Measurements from ENCODE around the gene ZBTB46. TPM values are rescaled to one million over a fixed set of nuclear protein-coding genes. Genes with fewer than 3 reads are reported as not detected.

The ZBTB46 gene
- total RNA-seq, 1 experiment from 2014 or later = 10.7 TPM

DNA sequence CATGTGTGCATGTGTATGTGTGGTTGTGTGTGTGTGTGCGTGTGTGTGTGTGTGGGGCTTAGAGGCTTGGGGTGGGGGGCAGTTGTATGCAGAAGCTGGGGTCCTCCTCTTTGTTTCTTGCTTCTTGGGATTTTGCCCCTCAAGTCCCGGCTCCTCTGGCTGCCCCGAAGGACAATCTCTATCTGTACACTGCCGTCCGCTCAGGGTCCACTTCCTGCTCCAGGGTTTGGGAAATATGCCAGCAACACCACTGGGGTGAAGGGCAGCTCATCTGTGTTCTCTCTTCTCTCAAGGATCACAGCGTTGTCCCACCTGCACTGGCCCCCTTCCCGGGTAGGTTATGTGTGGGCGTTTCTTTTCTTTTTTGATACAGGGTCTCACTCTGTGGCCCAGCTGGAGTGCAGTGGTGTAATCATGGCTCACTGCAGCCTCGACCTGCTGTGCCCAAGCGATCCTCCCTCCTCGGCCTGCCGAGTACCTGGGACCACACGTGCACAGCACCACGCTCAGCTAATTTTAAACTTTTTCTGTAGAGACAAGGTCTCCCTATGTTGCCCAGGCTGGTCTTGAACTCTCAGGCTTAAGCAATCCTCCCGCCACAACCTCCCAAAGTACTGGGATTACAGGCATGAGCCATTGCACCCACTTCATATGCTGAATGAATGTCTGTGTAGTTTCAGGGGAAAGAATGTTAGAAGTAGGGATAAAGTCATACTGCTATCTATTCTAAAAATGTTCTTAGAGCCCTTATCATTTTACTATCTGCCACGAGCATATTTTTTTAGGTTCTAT lies 65.8 kb downstream of the ZBTB46 start:
- H3K27ac ChIP-seq (ENCODE audit: low read depth, low read length) = no peak overlapping the region
- intact Hi-C loops (cut with micrococcal nuclease) = no loop called here
- DNase-seq (ENCODE audit: low read depth, low spot score) (no peak), ATAC-seq (no peak)
- no peaks in the 10 kb centered on the region for H3K27me3 ChIP-seq (ENCODE audit: insufficient read depth, low read length)
- RAD21 ChIA-PET (ENCODE audit: low non-redundant PET in 1 of 2, low total read pairs in 2 of 2, uncharacterized antibody in 2 of 2, unreplicated experiment in 2 of 2) = interaction anchor here in 1 of 2 experiments (0.7 kb wide), 1 partner anchor 27 kb away, joined by 3 read pairs; no protein-coding TSS in a partner anchor
- POLR2A ChIA-PET = no interaction called here
- H3K4me2 ChIP-seq (ENCODE audit: low read length) = no peak overlapping the region
- CTCF ChIA-PET = interaction anchor here (1.0 kb wide), 1 partner anchor 21 kb away, joined by 3 read pairs; no protein-coding TSS in a partner anchor
- no peak overlapping the region for H3K9ac ChIP-seq (ENCODE audit: low read length)
- TF ChIP-seq EZH2phosphoT487 (IDR thresholded peaks at IDR 0.05; ENCODE audit: borderline replicate concordance) (no peak), ZFX (IDR thresholded peaks at IDR 0.05) (no peak), YY1 (IDR thresholded peaks at IDR 0.05; ENCODE audit: extremely low read depth, insufficient replicate concordance, low read depth, low read length) (no peak), ZNF274 (IDR thresholded peaks at IDR 0.05; ENCODE audit: low read depth, low read length) (no peak), CEBPB (IDR thresholded peaks at IDR 0.05; ENCODE audit: low read depth) (no peak), TCF7L2 (IDR thresholded peaks at IDR 0.05; ENCODE audit: borderline replicate concordance, extremely low read depth, insufficient read depth, insufficient read length) (no peak), ATF3 (IDR thresholded peaks at IDR 0.05) (no peak), SIN3A (IDR thresholded peaks at IDR 0.05; ENCODE audit: low read depth) (no peak), RAD21 (IDR thresholded peaks at IDR 0.05; ENCODE audit: low read depth) (no peak), ELF1 (IDR thresholded peaks at IDR 0.05; ENCODE audit: borderline replicate concordance, low read depth) (no peak), SP1 (IDR thresholded peaks at IDR 0.05; ENCODE audit: low read depth) (no peak), POLR2AphosphoS5 (IDR thresholded peaks at IDR 0.05; ENCODE audit: low read depth, low read length) (no peak), FOSL1 (IDR thresholded peaks at IDR 0.05; ENCODE audit: low read depth) (no peak), CBX3 (IDR thresholded peaks at IDR 0.05; ENCODE audit: low read depth) (no peak), EGR1 (IDR thresholded peaks at IDR 0.05; ENCODE audit: low read depth) (no peak), EZH2 (IDR thresholded peaks at IDR 0.05) (no peak), JUND (IDR thresholded peaks at IDR 0.05) (no peak), POLR2A (IDR thresholded peaks at IDR 0.05; ENCODE audit: borderline replicate concordance, extremely low read depth, insufficient read depth, insufficient read length) (no peak)
- TF ChIP-seq, protein P1, sequence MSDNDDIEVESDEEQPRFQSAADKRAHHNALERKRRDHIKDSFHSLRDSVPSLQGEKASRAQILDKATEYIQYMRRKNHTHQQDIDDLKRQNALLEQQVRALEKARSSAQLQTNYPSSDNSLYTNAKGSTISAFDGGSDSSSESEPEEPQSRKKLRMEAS (IDR thresholded peaks at IDR 0.05) = no peak
- TF ChIP-seq, protein P2, sequence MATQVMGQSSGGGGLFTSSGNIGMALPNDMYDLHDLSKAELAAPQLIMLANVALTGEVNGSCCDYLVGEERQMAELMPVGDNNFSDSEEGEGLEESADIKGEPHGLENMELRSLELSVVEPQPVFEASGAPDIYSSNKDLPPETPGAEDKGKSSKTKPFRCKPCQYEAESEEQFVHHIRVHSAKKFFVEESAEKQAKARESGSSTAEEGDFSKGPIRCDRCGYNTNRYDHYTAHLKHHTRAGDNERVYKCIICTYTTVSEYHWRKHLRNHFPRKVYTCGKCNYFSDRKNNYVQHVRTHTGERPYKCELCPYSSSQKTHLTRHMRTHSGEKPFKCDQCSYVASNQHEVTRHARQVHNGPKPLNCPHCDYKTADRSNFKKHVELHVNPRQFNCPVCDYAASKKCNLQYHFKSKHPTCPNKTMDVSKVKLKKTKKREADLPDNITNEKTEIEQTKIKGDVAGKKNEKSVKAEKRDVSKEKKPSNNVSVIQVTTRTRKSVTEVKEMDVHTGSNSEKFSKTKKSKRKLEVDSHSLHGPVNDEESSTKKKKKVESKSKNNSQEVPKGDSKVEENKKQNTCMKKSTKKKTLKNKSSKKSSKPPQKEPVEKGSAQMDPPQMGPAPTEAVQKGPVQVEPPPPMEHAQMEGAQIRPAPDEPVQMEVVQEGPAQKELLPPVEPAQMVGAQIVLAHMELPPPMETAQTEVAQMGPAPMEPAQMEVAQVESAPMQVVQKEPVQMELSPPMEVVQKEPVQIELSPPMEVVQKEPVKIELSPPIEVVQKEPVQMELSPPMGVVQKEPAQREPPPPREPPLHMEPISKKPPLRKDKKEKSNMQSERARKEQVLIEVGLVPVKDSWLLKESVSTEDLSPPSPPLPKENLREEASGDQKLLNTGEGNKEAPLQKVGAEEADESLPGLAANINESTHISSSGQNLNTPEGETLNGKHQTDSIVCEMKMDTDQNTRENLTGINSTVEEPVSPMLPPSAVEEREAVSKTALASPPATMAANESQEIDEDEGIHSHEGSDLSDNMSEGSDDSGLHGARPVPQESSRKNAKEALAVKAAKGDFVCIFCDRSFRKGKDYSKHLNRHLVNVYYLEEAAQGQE (IDR thresholded peaks at IDR 0.05; ENCODE audit: low read depth) = no peak
- no peaks in the 10 kb centered on the region for H3K9me3 ChIP-seq (ENCODE audit: control insufficient read depth in 1 of 2, insufficient read depth in 1 of 2, low read depth in 1 of 2, low read length in 2 of 2)
- H3K4me3 ChIP-seq (replicated peaks in 1 of 2; ENCODE audit: low read depth in 1 of 2, low read length in 2 of 2) = no peak overlapping the region
- no TSS peak for BruUV-seq (replicated peaks)
- H4K20me1 ChIP-seq (ENCODE audit: insufficient read depth) = no peaks in the 10 kb centered on the region
- H3K79me2 ChIP-seq (ENCODE audit: insufficient read depth, low read length) = no peaks in the 10 kb centered on the region
- no peaks in the 10 kb centered on the region for H3K9me2 ChIP-seq (ENCODE audit: insufficient read depth)
- no peaks in the 10 kb centered on the region for H3K4me1 ChIP-seq (ENCODE audit: control insufficient read depth in 1 of 2, insufficient read depth in 2 of 2, low read length in 2 of 2)
- no peaks in the 10 kb centered on the region for H3K36me3 ChIP-seq (ENCODE audit: control insufficient read depth in 1 of 2, insufficient read depth in 2 of 2, low read length in 2 of 2)
- H2AFZ ChIP-seq (ENCODE audit: low read depth, low read length, poor library complexity, severe bottlenecking) = no peak overlapping the region

All from HCT116 (cell line).